NT2/D1 (cell line): ENCODE data around the gene JMJD7.

Source experiments
- DNase-seq: peaks from one replicate; pipeline ENCODE4 v3.0.0-alpha.2; 2011; ENCODE audit warnings: low read depth, low spot score
- H3K27me3 ChIP-seq: 2 replicates; pipeline ENCODE4 v1.6.0; 2011; ENCODE audit warnings: mild to moderate bottlenecking; ENCODE audit not compliant: insufficient read length, insufficient read depth
- H3K36me3 ChIP-seq: 2 replicates; pipeline ENCODE4 v1.6.1; 2011; ENCODE audit warnings: mild to moderate bottlenecking, low read length, mixed read lengths; ENCODE audit not compliant: insufficient read depth, insufficient read length
- H3K4me1 ChIP-seq: 2 replicates; pipeline ENCODE4 v1.5.1; 2011; ENCODE audit not compliant: insufficient read depth, insufficient read length
- H3K4me3 ChIP-seq: 2 replicates; pipeline ENCODE4 v1.5.1; 2011; ENCODE audit warnings: low read depth; ENCODE audit not compliant: insufficient read length
- H3K9ac ChIP-seq: 2 replicates; pipeline ENCODE4 v1.6.0; 2011; ENCODE audit warnings: low read depth; ENCODE audit not compliant: insufficient read length
- H3K9me3 ChIP-seq: 2 replicates; pipeline ENCODE4 v1.5.1; 2011; ENCODE audit warnings: mild to moderate bottlenecking, low read length; ENCODE audit not compliant: insufficient read depth
- SUZ12 ChIP-seq: IDR thresholded peaks from 2 replicates; pipeline ENCODE4 v1.6.1; 2011; ENCODE audit not compliant: insufficient read length, insufficient read depth; ENCODE audit errors: extremely low read depth
- YY1 ChIP-seq: IDR thresholded peaks from 2 replicates; pipeline ENCODE4 v1.6.1; 2011; ENCODE audit not compliant: insufficient read length, insufficient read depth
- ZNF274 ChIP-seq: IDR thresholded peaks from 2 replicates; pipeline ENCODE4 v1.6.1; 2011; ENCODE audit warnings: mild to moderate bottlenecking, low read depth, low read length

JMJD7 gene

GRCh38 chr15:41817327-41817726 lies 10.6 kb upstream of the JMJD7 start:
- H3K27me3 ChIP-seq, result no peaks in the 10 kb centered on the region
- H3K4me1 ChIP-seq, result no peaks in the 10 kb centered on the region
- H3K36me3 ChIP-seq, result peaks cover 68% of the 10 kb centered on the region
- H3K4me3 ChIP-seq, result no peak overlapping the region
- no peak for TF ChIP-seq YY1
- no peak overlapping the region for H3K9ac ChIP-seq
- no peaks in the 10 kb centered on the region for H3K9me3 ChIP-seq
- no peak for DNase-seq

GRCh38 chr15:41817781-41818180 lies 10.1 kb upstream of the JMJD7 start:
- DNase-seq, result no peak
- Histone ChIP-seq H3K9ac (no peak overlapping the region), H3K4me3 (no peak overlapping the region), H3K4me1 (no peaks in the 10 kb centered on the region), H3K27me3 (no peaks in the 10 kb centered on the region), H3K9me3 (no peaks in the 10 kb centered on the region), H3K36me3 (peaks cover 70% of the 10 kb centered on the region)
- TF ChIP-seq SUZ12 (no peak), ZNF274 (no peak), YY1 (no peak)

- TF ChIP-seq SUZ12, result no peak
- no peak for TF ChIP-seq YY1
- TF ChIP-seq ZNF274, result no peak
- Histone ChIP-seq H3K4me3 (no peak overlapping the region), H3K9ac (no peak overlapping the region), H3K27me3 (no peaks in the 10 kb centered on the region), H3K36me3 (peaks cover 81% of the 10 kb centered on the region), H3K4me1 (no peaks in the 10 kb centered on the region), H3K9me3 (no peaks in the 10 kb centered on the region)
- no peak for DNase-seq
These were observed 8.3 kb upstream of the JMJD7 start for GRCh38 chr15:41819455-41820050.

- no peak for TF ChIP-seq ZNF274
- DNase-seq, result no peak
- H3K27me3 ChIP-seq, result no peaks in the 10 kb centered on the region
- no peak overlapping the region for H3K9ac ChIP-seq
- H3K4me3 ChIP-seq, result no peak overlapping the region
- no peaks in the 10 kb centered on the region for H3K9me3 ChIP-seq
- H3K4me1 ChIP-seq, result no peaks in the 10 kb centered on the region
- H3K36me3 ChIP-seq, result peaks cover 80% of the 10 kb centered on the region
These were observed 7.0 kb upstream of the JMJD7 start for GRCh38 chr15:41820791-41821423.

GRCh38 chr15:41821831-41822230 lies 6.1 kb upstream of the JMJD7 start:
- H3K4me3 ChIP-seq, result no peak overlapping the region
- no peak for DNase-seq
- no peak overlapping the region for H3K9ac ChIP-seq
- no peaks in the 10 kb centered on the region for H3K9me3 ChIP-seq
- no peaks in the 10 kb centered on the region for H3K27me3 ChIP-seq
- H3K4me1 ChIP-seq, result no peaks in the 10 kb centered on the region
- peaks cover 80% of the 10 kb centered on the region for H3K36me3 ChIP-seq
- no peak for TF ChIP-seq YY1
- TF ChIP-seq ZNF274, result no peak
- TF ChIP-seq SUZ12, result no peak

- DNase-seq, result no peak
- Histone ChIP-seq H3K27me3 (no peaks in the 10 kb centered on the region), H3K36me3 (peaks cover 75% of the 10 kb centered on the region), H3K4me3 (no peak overlapping the region), H3K9me3 (no peaks in the 10 kb centered on the region), H3K4me1 (no peaks in the 10 kb centered on the region), H3K9ac (no peak overlapping the region)
- TF ChIP-seq YY1 (no peak), ZNF274 (no peak), SUZ12 (no peak)
These were observed 5.4 kb upstream of the JMJD7 start for GRCh38 chr15:41822471-41822870.

- H3K9ac ChIP-seq, result no peak overlapping the region
- H3K36me3 ChIP-seq, result peaks cover 70% of the 10 kb centered on the region
- H3K4me3 ChIP-seq, result no peak overlapping the region
- H3K9me3 ChIP-seq, result no peaks in the 10 kb centered on the region
- H3K27me3 ChIP-seq, result no peaks in the 10 kb centered on the region
- DNase-seq, result no peak
- no peaks in the 10 kb centered on the region for H3K4me1 ChIP-seq
- no peak for TF ChIP-seq ZNF274
- no peak for TF ChIP-seq YY1
- no peak for TF ChIP-seq SUZ12
These were observed 4.9 kb upstream of the JMJD7 start for GRCh38 chr15:41822957-41823356.

- no peaks in the 10 kb centered on the region for H3K27me3 ChIP-seq
- H3K4me1 ChIP-seq, result no peaks in the 10 kb centered on the region
- peaks cover 65% of the 10 kb centered on the region for H3K36me3 ChIP-seq
- H3K4me3 ChIP-seq, result no peak overlapping the region
- DNase-seq, result no peak
- H3K9ac ChIP-seq, result no peak overlapping the region
- TF ChIP-seq ZNF274, result no peak
- no peak for TF ChIP-seq SUZ12
- no peak for TF ChIP-seq YY1
- no peaks in the 10 kb centered on the region for H3K9me3 ChIP-seq
These were observed 4.4 kb upstream of the JMJD7 start for GRCh38 chr15:41823502-41823901.
